ENCODE results near the gene PROK1. TPM values are rescaled to one million over a fixed set of nuclear protein-coding genes. Genes with fewer than 3 reads are reported as not detected.
A peak's percentile ranks its signal among the peaks of the same experiment; 100 is the strongest.

The PROK1 gene
- total and polyA plus RNA-seq, 2 of the 13 experiments (the other 11 are each of a cell fraction or from before 2014, with no cell fraction given), result 0.07 TPM; not detected in 1

GRCh38 chr1:110407260-110408210 lies 43.4 kb upstream of the PROK1 start, which contains the start of gene LAMTOR5 (continued):
- TF ChIP-seq ATF2 (CRISPR knock-in tag; IDR thresholded peaks at IDR 0.05) (peak; percentile 83), ZFP90 (CRISPR knock-in tag; IDR thresholded peaks at IDR 0.05; ENCODE audit: borderline replicate concordance) (peak; percentile 90; the same call in 1 of the 2 replicates), ZNF557 (CRISPR knock-in tag; IDR thresholded peaks at IDR 0.05) (peak; percentile 89), ZNF468 (CRISPR knock-in tag; IDR thresholded peaks at IDR 0.05) (no peak; the same call in none of the 2 replicates), RFX5 (IDR thresholded peaks at IDR 0.05; ENCODE audit: low read depth, low read length) (peak; percentile 43; the same call in 1 of the 2 replicates), ZNF883 (CRISPR knock-in tag; IDR thresholded peaks at IDR 0.05; ENCODE audit: not compliant biosample characterization) (peak; percentile 92), GZF1 (CRISPR knock-in tag; IDR thresholded peaks at IDR 0.05) (no peak), MAFG (CRISPR knock-in tag; IDR thresholded peaks at IDR 0.05) (no peak), KLF9 (CRISPR knock-in tag; IDR thresholded peaks at IDR 0.05; ENCODE audit: low read depth) (no peak), XBP1 (CRISPR knock-in tag; IDR thresholded peaks at IDR 0.05) (no peak; the same call in none of the 2 replicates), SALL1 (CRISPR knock-in tag; IDR thresholded peaks at IDR 0.05) (peak; percentile 92), ZFY (CRISPR knock-in tag; IDR thresholded peaks at IDR 0.05) (peak; percentile 100), KDM5B (CRISPR knock-in tag; IDR thresholded peaks at IDR 0.05; ENCODE audit: borderline replicate concordance) (peak; percentile 88; the same call in 1 of the 2 replicates), CENPT (CRISPR knock-in tag; IDR thresholded peaks at IDR 0.05; ENCODE audit: low read depth) (peak; percentile 71; the same call in 1 of the 2 replicates), PCBP2 (optimal IDR thresholded peaks at IDR 0.05; ENCODE audit: low read depth, low read length, poor library complexity, severe bottlenecking) (no peak), PHF8 (CRISPR knock-in tag; IDR thresholded peaks at IDR 0.05) (peak; percentile 99), FOXA1 (IDR thresholded peaks at IDR 0.05) (no peak), FOXA1 (CRISPR knock-in tag; IDR thresholded peaks at IDR 0.05) (peak; percentile 55), ZFP36L2 (CRISPR knock-in tag; IDR thresholded peaks at IDR 0.05) (no peak)
- TF ChIP-seq, protein P1, sequence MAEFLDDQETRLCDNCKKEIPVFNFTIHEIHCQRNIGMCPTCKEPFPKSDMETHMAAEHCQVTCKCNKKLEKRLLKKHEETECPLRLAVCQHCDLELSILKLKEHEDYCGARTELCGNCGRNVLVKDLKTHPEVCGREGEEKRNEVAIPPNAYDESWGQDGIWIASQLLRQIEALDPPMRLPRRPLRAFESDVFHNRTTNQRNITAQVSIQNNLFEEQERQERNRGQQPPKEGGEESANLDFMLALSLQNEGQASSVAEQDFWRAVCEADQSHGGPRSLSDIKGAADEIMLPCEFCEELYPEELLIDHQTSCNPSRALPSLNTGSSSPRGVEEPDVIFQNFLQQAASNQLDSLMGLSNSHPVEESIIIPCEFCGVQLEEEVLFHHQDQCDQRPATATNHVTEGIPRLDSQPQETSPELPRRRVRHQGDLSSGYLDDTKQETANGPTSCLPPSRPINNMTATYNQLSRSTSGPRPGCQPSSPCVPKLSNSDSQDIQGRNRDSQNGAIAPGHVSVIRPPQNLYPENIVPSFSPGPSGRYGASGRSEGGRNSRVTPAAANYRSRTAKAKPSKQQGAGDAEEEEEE (CRISPR knock-in tag; IDR thresholded peaks at IDR 0.05; ENCODE audit: borderline replicate concordance), result peak; percentile 93; the same call in 1 of the 2 replicates
- TF ChIP-seq, protein P2, sequence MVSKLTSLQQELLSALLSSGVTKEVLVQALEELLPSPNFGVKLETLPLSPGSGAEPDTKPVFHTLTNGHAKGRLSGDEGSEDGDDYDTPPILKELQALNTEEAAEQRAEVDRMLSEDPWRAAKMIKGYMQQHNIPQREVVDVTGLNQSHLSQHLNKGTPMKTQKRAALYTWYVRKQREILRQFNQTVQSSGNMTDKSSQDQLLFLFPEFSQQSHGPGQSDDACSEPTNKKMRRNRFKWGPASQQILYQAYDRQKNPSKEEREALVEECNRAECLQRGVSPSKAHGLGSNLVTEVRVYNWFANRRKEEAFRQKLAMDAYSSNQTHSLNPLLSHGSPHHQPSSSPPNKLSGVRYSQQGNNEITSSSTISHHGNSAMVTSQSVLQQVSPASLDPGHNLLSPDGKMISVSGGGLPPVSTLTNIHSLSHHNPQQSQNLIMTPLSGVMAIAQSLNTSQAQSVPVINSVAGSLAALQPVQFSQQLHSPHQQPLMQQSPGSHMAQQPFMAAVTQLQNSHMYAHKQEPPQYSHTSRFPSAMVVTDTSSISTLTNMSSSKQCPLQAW (CRISPR knock-in tag; IDR thresholded peaks at IDR 0.05), result peak; percentile 96
- TF ChIP-seq, protein P3, sequence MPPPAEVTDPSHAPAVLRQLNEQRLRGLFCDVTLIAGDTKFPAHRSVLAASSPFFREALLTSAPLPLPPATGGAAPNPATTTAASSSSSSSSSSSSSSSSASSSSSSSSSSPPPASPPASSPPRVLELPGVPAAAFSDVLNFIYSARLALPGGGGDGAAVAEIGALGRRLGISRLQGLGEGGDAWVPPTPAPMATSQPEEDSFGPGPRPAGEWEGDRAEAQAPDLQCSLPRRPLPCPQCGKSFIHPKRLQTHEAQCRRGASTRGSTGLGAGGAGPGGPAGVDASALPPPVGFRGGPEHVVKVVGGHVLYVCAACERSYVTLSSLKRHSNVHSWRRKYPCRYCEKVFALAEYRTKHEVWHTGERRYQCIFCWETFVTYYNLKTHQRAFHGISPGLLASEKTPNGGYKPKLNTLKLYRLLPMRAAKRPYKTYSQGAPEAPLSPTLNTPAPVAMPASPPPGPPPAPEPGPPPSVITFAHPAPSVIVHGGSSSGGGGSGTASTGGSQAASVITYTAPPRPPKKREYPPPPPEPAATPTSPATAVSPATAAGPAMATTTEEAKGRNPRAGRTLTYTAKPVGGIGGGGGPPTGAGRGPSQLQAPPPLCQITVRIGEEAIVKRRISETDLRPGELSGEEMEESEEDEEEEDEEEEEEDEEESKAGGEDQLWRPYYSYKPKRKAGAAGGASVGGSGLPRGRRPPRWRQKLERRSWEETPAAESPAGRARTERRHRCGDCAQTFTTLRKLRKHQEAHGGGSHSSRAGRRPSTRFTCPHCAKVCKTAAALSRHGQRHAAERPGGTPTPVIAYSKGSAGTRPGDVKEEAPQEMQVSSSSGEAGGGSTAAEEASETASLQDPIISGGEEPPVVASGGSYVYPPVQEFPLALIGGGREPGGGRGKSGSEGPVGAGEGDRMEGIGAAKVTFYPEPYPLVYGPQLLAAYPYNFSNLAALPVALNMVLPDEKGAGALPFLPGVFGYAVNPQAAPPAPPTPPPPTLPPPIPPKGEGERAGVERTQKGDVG (CRISPR knock-in tag; IDR thresholded peaks at IDR 0.05; ENCODE audit: borderline replicate concordance), result peak; percentile 71; the same call in 1 of the 2 replicates
